Measurements from ENCODE around the gene TSR2. TPM values are rescaled to one million over a fixed set of nuclear protein-coding genes. Genes with fewer than 3 reads are reported as not detected.

The TSR2 gene
- total and polyA plus RNA-seq, 10 of the 15 experiments (the other 5 are each of a cell fraction or from before 2014, with no cell fraction given): 8.5 to 73.2 (median 30.8) TPM

- ChIA-PET SMC1A (ENCODE audit: uncharacterized antibody, unreplicated experiment) (no interaction called here), CTCF (no interaction called here), POLR2A (no interaction called here), RAD21 (ENCODE audit: unreplicated experiment) (no interaction called here)
- DNase-seq (ENCODE audit: low read depth, low spot score): no peak
- TF ChIP-seq USF2 (IDR thresholded peaks at IDR 0.05; ENCODE audit: borderline replicate concordance, low read depth, low read length): no peak
- no peak for TF ChIP-seq EZH2 (IDR thresholded peaks at IDR 0.05; ENCODE audit: borderline replicate concordance, control insufficient read depth, low read depth, low read length)
- no peak for TF ChIP-seq DPF2 (IDR thresholded peaks at IDR 0.05)
- no peak for TF ChIP-seq ZNF274 (IDR thresholded peaks at IDR 0.05; ENCODE audit: insufficient read depth, insufficient read length)
- TF ChIP-seq TCF12 (IDR thresholded peaks at IDR 0.05; ENCODE audit: low read depth, low read length): no peak
- no peak for TF ChIP-seq IKZF1 (conservative IDR thresholded peaks at IDR 0.05)
- no peak for TF ChIP-seq POLR2AphosphoS5 (IDR thresholded peaks at IDR 0.05; ENCODE audit: low read length)
- no peak for TF ChIP-seq YBX1 (IDR thresholded peaks at IDR 0.05)
- no peak for TF ChIP-seq SUZ12 (IDR thresholded peaks at IDR 0.05; ENCODE audit: unreplicated experiment)
- no peak for TF ChIP-seq LARP7 (IDR thresholded peaks at IDR 0.05)
- no peak for TF ChIP-seq STAT1 (conservative IDR thresholded peaks at IDR 0.05)
- TF ChIP-seq CTCF (IDR thresholded peaks at IDR 0.05 in 2 of 3, conservative IDR thresholded peaks at IDR 0.05 in 1 of 3; ENCODE audit: control insufficient read depth in 2 of 3, extremely low read depth in 1 of 3, insufficient read depth in 1 of 3, low read depth in 3 of 3, low read length in 3 of 3): no peak
- no peak for TF ChIP-seq PBX3 (IDR thresholded peaks at IDR 0.05; ENCODE audit: insufficient replicate concordance, low read depth, low read length)
- no peak for TF ChIP-seq HDAC2 (IDR thresholded peaks at IDR 0.05)
- TF ChIP-seq NR2C2 (IDR thresholded peaks at IDR 0.05; ENCODE audit: borderline replicate concordance, control insufficient read depth, insufficient read length, low read depth): no peak
- TF ChIP-seq NFYB (IDR thresholded peaks at IDR 0.05; ENCODE audit: insufficient read depth, low read depth, low read length): no peak
- TF ChIP-seq MTA2 (IDR thresholded peaks at IDR 0.05; ENCODE audit: low read depth): no peak
- TF ChIP-seq MEF2A (IDR thresholded peaks at IDR 0.05; ENCODE audit: insufficient read depth, low read depth, low read length): no peak
- no peak overlapping the region for H3K4me2 ChIP-seq (ENCODE audit: control insufficient read depth, insufficient read depth)
- no peaks in the 10 kb centered on the region for H3K79me2 ChIP-seq (ENCODE audit: control insufficient read depth, insufficient read depth, low read length)
- no peak overlapping the region for H2AFZ ChIP-seq (ENCODE audit: control insufficient read depth, low read depth, low read length)
- H3K27me3 ChIP-seq (replicated peaks in 1 of 2; ENCODE audit: control insufficient read depth in 2 of 2, insufficient read depth in 2 of 2, low read length in 1 of 2): peaks cover 0 to 3% of the 10 kb centered on the region in 2 experiments; a peak in 1 of 4 replicates
- H3K36me3 ChIP-seq (ENCODE audit: control insufficient read depth in 2 of 2, insufficient read depth in 2 of 2, low read length in 1 of 2): no peaks in the 10 kb centered on the region
- in situ Hi-C loops (cut with MboI): no loop called here
- no peak for FAIRE-seq
- ATAC-seq: no peak
- WGBS (ENCODE audit: insufficient coverage, insufficient replicate concordance, low lambda C conversion rate, missing lambda C conversion rate): 46% methylated on average over 6 of the region's 6 CpGs
- no peaks in the 10 kb centered on the region for H3K9me3 ChIP-seq (replicated peaks; ENCODE audit: control insufficient read depth, insufficient read depth, low read length)
- H3K4me3 ChIP-seq: no peak overlapping the region
- no peaks in the 10 kb centered on the region for H4K20me1 ChIP-seq (ENCODE audit: control insufficient read depth, insufficient read depth)
- H3K27ac ChIP-seq (ENCODE audit: control insufficient read depth, insufficient read depth): no peak overlapping the region
- BruUV-seq (replicated peaks): no TSS peak
- intact Hi-C loops (cut with micrococcal nuclease; ENCODE audit: unreplicated experiment): no loop called here
- H3K4me1 ChIP-seq (ENCODE audit: control insufficient read depth, insufficient read depth, low read length): no peaks in the 10 kb centered on the region
- H3K9ac ChIP-seq (ENCODE audit: control insufficient read depth, insufficient read depth, low read length): no peak overlapping the region
Measured at GRCh38 chrX:54492340-54492739, 52.1 kb downstream of the TSR2 start.
